ENCODE results near the gene WDR5. TPM values are rescaled to one million over a fixed set of nuclear protein-coding genes. Genes with fewer than 3 reads are reported as not detected.

Gene WDR5
- total and polyA plus RNA-seq, 2 of the 13 experiments (the other 11 are each of a cell fraction or from before 2014, with no cell fraction given), result 34.3 TPM

- TF ChIP-seq SP5 (CRISPR knock-in tag; IDR thresholded peaks at IDR 0.05; ENCODE audit: borderline replicate concordance, low read depth) (no peak), ZNF792 (CRISPR knock-in tag; IDR thresholded peaks at IDR 0.05) (no peak), CBX1 (IDR thresholded peaks at IDR 0.05; ENCODE audit: low read depth) (no peak), STAG1 (CRISPR knock-in tag; IDR thresholded peaks at IDR 0.05) (peak; percentile 86), ATF7 (IDR thresholded peaks at IDR 0.05) (no peak), ATF7 (CRISPR knock-in tag; IDR thresholded peaks at IDR 0.05) (no peak), MED13 (CRISPR knock-in tag; IDR thresholded peaks at IDR 0.05) (no peak), GATAD2A (CRISPR knock-in tag; IDR thresholded peaks at IDR 0.05) (0 out of 2 replicates have a peak, but pooled peaks have one; percentile 19), RCOR2 (CRISPR knock-in tag; IDR thresholded peaks at IDR 0.05) (0 out of 2 replicates have a peak, but pooled peaks have one; percentile 25), NONO (IDR thresholded peaks at IDR 0.05) (no peak), NONO (CRISPR knock-in tag; conservative IDR thresholded peaks at IDR 0.05) (0 out of 2 replicates have a peak, but pooled peaks have one; percentile 37), ZMYM2 (CRISPR knock-in tag; IDR thresholded peaks at IDR 0.05) (0 out of 2 replicates have a peak, but pooled peaks have one; percentile 41), JARID2 (CRISPR knock-in tag; IDR thresholded peaks at IDR 0.05; ENCODE audit: insufficient replicate concordance) (peak; percentile 54), ERF (CRISPR knock-in tag; IDR thresholded peaks at IDR 0.05) (peak; percentile 47; the same call in 1 of the 2 replicates), SMC3 (IDR thresholded peaks at IDR 0.05; ENCODE audit: low read length) (peak; percentile 53; the same call in 1 of the 2 replicates), ZNF687 (CRISPR knock-in tag; IDR thresholded peaks at IDR 0.05) (peak; percentile 27; the same call in 1 of the 2 replicates)
Measured at GRCh38 chr9:134099123-134099761, 36.6 kb upstream of the WDR5 start (continued).
